SHP77 (cell line): ENCODE results near the gene KCTD21.
"Not testable (repeated sequence)": the region's sequence is repeated elsewhere in the genome, so short reads cannot be mapped to it uniquely, and the experiment has no call there.

Source experiments
- DNase-seq, 2 experiments: peaks; one replicate each; lab custom pipeline; 2025; lab: John Stamatoyannopoulos, UW

Gene KCTD21

GRCh38 chr11:78175862-78176261, 12.6 kb downstream of the KCTD21 start:
- DNase-seq = not testable (repeated sequence)

- no peak for DNase-seq
Measured at GRCh38 chr11:78171951-78172350, 16.5 kb downstream of the KCTD21 start.

- DNase-seq = no peak
Measured at GRCh38 chr11:78170874-78171549, 17.4 kb downstream of the KCTD21 start.

- no peak for DNase-seq
Measured at GRCh38 chr11:78170413-78170812, 18.0 kb downstream of the KCTD21 start.

- DNase-seq = no peak
Measured at GRCh38 chr11:78168539-78169477, 19.6 kb downstream of the KCTD21 start.

- DNase-seq = no peak
Measured at GRCh38 chr11:78166855-78167469, 21.5 kb downstream of the KCTD21 start.

GRCh38 chr11:78164471-78164870, 24.0 kb downstream of the KCTD21 start:
- no peak for DNase-seq

GRCh38 chr11:78163828-78164227, 24.6 kb downstream of the KCTD21 start:
- no peak for DNase-seq

- no peak for DNase-seq
Measured at GRCh38 chr11:78161962-78162371, 26.5 kb downstream of the KCTD21 start.

GRCh38 chr11:78161346-78161745, 27.1 kb downstream of the KCTD21 start:
- no peak for DNase-seq

GRCh38 chr11:78160557-78160956, 27.9 kb downstream of the KCTD21 start:
- no peak for DNase-seq

GRCh38 chr11:78158987-78159652, 29.3 kb downstream of the KCTD21 start:
- DNase-seq = no peak

GRCh38 chr11:78156127-78156844, 32.1 kb downstream of the KCTD21 start:
- no peak for DNase-seq

GRCh38 chr11:78151804-78152203, 36.6 kb downstream of the KCTD21 start:
- no peak for DNase-seq

- DNase-seq = no peak
Measured at GRCh38 chr11:78150754-78151153, 37.7 kb downstream of the KCTD21 start.

- DNase-seq = no peak
Measured at GRCh38 chr11:78150346-78150745, 38.1 kb downstream of the KCTD21 start.

GRCh38 chr11:78149646-78150045, 38.8 kb downstream of the KCTD21 start:
- DNase-seq = no peak

GRCh38 chr11:78147807-78148206, 40.6 kb downstream of the KCTD21 start:
- no peak for DNase-seq

- DNase-seq = no peak
Measured at GRCh38 chr11:78145511-78146025, 42.9 kb downstream of the KCTD21 start.

- no peak for DNase-seq
Measured at GRCh38 chr11:78140392-78141077, 47.9 kb downstream of the KCTD21 start.
